Left lobe of liver (tissue), 2 donors: ENCODE measurements around the gene SELE. TPM values are rescaled to one million over a fixed set of nuclear protein-coding genes. Genes with fewer than 3 reads are reported as not detected.
A peak's percentile ranks its signal among the peaks of the same experiment; 100 is the strongest.
"Not testable (repeated sequence)": the region's sequence is repeated elsewhere in the genome, so short reads cannot be mapped to it uniquely, and the experiment has no call there.

Source experiments
- ATAC-seq: fragments of 200-7000 bp; cut with Tn5 transposase; one replicate; pipeline ENCODE4 v1.9.1; 2020; ENCODE audit warnings: mild to moderate bottlenecking, moderate library complexity
- DNase-seq: peaks from one replicate; pipeline ENCODE4 v3.0.0-alpha.2; 2020; ENCODE audit warnings: low spot score
- total RNA-seq: library from RNA; stranded (reverse); gene quantifications from one replicate; pipeline ENCODE4 v1.2.1, GENCODE V29; 2021
- donor health status: DM: no; HTN: no; CAD: no; lungs with moderate emphysema.
- donor health status: DM: no; HTN: yes; CAD: no.

Gene SELE
- total RNA-seq, 1 donor from 2014 or later = 0.93 TPM

DNA sequence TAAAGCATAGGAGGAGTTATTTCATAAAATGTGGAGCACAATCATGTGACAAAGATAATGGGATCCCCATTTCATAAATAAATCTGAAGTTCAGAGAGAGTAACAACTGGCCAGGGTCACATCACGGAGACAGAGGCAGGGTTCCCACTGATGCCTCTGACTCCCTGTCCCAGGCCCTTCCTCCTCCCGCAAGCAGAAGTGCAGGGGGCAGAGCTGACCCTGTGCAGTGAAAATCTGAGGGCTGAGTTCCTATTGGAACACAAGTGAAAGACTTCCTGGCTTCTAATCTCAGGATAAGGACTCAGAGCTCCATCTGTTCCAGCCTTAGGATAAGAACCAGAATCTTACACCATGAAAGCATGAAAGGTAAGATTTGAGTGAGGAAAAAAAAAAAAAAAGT, 44.5 kb downstream of the SELE start:
- ATAC-seq (peak; percentile 20), DNase-seq (no peak)

DNA sequence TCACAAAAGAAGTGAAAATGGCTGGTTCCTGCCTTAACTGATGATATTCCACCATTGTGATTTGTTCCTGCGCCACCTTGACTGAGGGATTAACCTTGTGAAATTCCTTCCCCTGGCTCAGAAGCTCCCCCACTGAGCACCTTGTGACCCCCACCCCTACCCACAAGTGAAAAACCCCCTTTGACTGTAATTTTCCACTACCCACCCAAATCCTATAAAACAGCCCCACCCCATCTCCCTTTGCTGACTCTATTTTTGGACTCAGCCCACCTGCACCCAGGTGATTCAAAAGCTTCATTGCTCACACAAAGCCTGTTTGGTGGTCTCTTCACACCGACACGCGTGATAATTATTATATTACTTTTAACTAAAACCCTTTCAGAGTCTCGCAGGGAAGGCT, 45.5 kb downstream of the SELE start:
- not testable (repeated sequence) for ATAC-seq, DNase-seq

DNA sequence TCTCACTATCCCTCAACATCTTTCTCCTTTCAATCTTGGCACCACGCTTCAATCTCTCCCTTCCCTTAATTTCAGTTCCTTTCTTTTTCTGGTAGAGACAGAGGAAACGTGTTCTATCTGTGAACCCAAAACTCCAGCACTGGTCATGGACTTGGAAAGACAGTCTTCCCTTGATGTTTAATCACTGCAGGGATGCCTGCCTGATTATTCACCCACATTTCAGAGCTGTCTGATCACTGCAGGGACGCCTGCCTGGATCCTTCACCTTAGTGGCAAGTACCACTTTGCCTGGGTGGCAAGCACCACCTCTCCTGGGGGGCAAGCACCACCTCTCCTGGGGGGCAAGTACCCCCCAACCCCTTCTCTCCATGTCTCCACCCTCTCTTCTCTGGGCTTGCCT, 50.2 kb downstream of the SELE start:
- ATAC-seq (no peak), DNase-seq (no peak)

DNA sequence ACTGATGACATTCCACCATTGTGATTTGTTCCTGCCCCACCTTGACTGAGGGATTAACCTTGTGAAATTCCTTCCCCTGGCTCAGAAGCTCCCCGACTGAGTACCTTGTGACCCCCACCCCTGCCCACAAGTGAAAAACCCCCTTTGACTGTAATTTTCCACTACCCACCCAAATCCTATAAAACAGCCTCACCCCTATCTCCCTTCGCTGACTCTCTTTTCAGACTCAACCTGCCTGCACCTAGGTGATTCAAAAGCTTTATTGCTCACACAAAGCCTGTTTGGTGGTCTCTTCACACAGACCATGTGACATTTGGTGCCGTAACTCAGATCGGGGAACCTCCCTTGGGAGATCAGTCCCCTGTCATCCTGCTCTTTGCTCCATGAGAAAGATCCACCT, 50.7 kb downstream of the SELE start:
- DNase-seq, ATAC-seq: not testable (repeated sequence)

DNA sequence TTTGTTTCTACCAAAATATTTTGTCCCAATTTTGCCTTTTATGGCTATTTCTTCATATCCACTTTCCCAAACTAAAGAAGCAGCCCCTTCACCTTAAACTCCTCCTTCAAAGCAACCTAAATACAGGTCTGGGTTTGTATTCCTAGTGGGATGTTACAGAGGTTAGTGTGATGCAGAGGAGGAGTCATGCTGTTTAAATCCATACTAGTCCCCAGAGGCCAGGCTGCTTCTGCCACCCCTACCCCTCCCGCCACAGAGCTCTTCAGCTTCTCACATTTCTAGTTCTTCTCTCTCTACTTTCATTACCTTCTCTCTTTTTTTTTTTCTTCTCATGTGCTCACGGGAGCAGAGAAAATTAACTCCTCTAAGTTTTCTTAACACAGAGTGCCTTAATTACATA, 51.8 kb downstream of the SELE start:
- ATAC-seq = no peak
- DNase-seq = no peak

DNA sequence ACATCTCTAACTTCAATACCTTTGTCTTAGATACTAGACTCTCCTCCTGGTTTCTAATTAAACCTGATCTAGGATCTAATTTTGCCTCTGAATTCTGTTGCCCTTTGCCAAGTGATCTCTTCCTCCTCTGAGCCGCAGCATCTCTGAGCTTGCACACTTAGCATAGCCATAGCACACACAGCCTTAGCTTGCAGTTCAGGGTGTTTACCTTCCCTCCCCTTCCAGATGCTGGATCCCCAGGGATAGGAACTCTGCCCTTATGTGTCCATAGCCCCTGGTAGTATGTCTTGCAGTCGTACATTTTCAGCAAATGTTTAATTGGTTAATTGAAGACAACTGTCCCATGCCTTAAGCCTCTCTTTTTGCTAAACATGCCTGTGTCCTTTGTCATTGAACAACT, 52.7 kb downstream of the SELE start:
- no peak for ATAC-seq
- no peak for DNase-seq

DNA sequence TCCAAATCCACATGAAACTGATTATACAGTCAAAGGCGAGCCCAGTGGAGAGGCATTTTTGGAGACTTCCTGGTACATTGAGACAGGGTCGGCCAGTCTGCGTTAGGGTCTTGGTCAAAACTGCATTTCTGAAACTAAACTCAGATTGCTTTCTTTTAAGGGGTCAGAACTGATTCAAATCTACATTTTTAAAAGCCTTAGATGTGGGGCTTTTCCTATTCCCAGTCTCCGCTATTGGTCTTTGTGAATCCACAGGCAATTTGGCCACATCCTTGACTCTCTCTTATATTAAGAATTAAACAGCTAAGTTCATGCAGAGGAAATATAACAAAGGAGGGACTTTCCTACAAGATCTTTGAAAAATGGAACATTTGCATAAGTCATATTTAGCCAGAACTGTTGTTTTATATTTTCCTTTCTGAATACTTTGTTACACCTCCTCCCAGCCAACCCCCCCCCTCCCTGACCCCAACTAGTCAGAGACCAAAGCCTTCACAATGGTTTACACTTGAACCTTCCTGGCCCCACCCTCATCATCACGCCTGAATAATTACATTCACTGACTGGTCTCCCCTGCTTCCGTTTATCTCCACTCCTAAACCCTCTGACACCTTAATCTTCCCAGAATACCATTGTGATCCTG, 53.4 kb downstream of the SELE start:
- DNase-seq (no peak), ATAC-seq (no peak)

DNA sequence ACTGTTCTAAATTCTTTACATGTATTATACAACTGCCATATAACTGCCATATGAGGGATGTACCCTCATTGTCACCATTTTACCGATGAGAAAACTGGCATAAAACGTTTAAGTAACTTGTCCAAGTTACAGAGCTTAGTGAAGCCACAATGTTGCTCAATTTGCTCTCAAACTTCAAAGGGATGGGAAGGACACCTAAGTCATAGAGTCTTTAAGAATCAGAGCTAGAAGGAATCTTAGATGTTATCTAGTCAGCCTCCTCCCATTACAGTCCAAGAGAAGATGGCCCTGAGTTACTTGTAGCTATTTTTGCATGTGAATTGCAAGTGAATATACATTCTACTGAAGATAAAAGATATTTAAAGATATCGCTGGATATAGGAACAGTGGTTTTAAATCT, 54.2 kb downstream of the SELE start:
- ATAC-seq = no peak

DNA sequence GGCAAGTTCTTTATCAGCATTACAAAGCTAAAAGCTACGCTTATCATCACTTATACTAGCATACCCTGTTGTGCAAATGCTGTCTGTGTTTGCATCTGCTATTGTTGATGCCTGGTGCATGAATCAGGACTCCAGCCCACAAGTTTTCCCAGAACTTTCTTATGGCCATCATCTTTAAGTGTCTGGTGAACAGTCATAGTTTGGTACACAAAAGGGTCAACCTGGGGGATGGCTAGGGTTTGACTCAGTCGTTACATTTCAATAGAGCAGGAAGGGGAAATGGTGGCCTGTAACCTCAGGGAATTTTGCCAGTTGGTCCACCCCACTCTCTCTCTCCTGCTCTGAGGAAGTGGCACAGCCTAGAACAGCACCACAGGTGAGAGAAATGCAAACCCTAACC, 57.9 kb downstream of the SELE start:
- DNase-seq (no peak), ATAC-seq (no peak)

More for the DNA sequence above, 54.2 kb downstream of the SELE start:
- DNase-seq = no peak

Other genes with a start within 250 kb of the SELE start
- 9.1 TPM for gene SLC19A2, start 248.1 kb downstream of the SELE start, total RNA-seq
- gene F5, start 147.6 kb downstream of the SELE start, total RNA-seq = 174 TPM
- gene SELP, start 104.0 kb downstream of the SELE start, total RNA-seq = 0.78 TPM
- gene SELL, start 22.5 kb downstream of the SELE start, total RNA-seq = 1.9 TPM
- gene METTL18, start 60.8 kb upstream of the SELE start, total RNA-seq = 2.0 TPM
- gene SCYL3, start 159.8 kb upstream of the SELE start, total RNA-seq = 7.5 TPM